Ishikawa (cell line): Measurements from ENCODE around the gene KRTAP10-3.

ENCODE experiments used
- CEBPB ChIP-seq: IDR thresholded peaks from 2 replicates; pipeline ENCODE4 v1.6.1; 2012
- CREB1 ChIP-seq: IDR thresholded peaks from 2 replicates; pipeline ENCODE4 v1.6.1; 2012; ENCODE audit warnings: low read depth
- EGR1 ChIP-seq: IDR thresholded peaks from 2 replicates; pipeline ENCODE4 v1.6.1; 2012
- EP300 ChIP-seq: IDR thresholded peaks from 2 replicates; pipeline ENCODE4 v1.6.1; 2012; ENCODE audit warnings: borderline replicate concordance
- NFIC ChIP-seq: IDR thresholded peaks from 2 replicates; pipeline ENCODE4 v1.6.1; 2012
- RAD21 ChIP-seq: IDR thresholded peaks from 2 replicates; pipeline ENCODE4 v1.6.1; 2012; ENCODE audit warnings: low read depth
- TAF1 ChIP-seq: IDR thresholded peaks from 2 replicates; pipeline ENCODE4 v1.6.1; 2012; ENCODE audit warnings: low read depth, mild to moderate bottlenecking
- TCF12 ChIP-seq: IDR thresholded peaks from 2 replicates; pipeline ENCODE4 v1.6.1; 2012; ENCODE audit warnings: low read depth
- TEAD4 ChIP-seq: IDR thresholded peaks from 2 replicates; pipeline ENCODE4 v1.6.1; 2012
- YY1 ChIP-seq: IDR thresholded peaks from 2 replicates; pipeline ENCODE4 v1.6.1; 2012; ENCODE audit warnings: low read depth
- ZBTB7A ChIP-seq: IDR thresholded peaks from 2 replicates; pipeline ENCODE4 v1.6.1; 2012; ENCODE audit warnings: low read depth
- TF ChIP-seq, protein P1 (sequence below): IDR thresholded peaks from 2 replicates; pipeline ENCODE4 v1.6.1; 2012
- TF ChIP-seq, protein P2 (sequence below): IDR thresholded peaks from 2 replicates; pipeline ENCODE4 v1.6.1; 2012
- TF ChIP-seq, protein P3 (sequence below): IDR thresholded peaks from 2 replicates; pipeline ENCODE4 v1.6.1; 2012; ENCODE audit warnings: low read depth, mild to moderate bottlenecking

Gene KRTAP10-3

GRCh38 chr21:44578371-44579055, 19.9 kb upstream of the KRTAP10-3 start:
- TF ChIP-seq, protein P1, sequence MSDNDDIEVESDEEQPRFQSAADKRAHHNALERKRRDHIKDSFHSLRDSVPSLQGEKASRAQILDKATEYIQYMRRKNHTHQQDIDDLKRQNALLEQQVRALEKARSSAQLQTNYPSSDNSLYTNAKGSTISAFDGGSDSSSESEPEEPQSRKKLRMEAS = no peak
- TF ChIP-seq TCF12 (no peak), TEAD4 (no peak), EGR1 (no peak), EP300 (no peak), CREB1 (no peak), RAD21 (no peak), TAF1 (no peak), NFIC (no peak)
- TF ChIP-seq, protein P2, sequence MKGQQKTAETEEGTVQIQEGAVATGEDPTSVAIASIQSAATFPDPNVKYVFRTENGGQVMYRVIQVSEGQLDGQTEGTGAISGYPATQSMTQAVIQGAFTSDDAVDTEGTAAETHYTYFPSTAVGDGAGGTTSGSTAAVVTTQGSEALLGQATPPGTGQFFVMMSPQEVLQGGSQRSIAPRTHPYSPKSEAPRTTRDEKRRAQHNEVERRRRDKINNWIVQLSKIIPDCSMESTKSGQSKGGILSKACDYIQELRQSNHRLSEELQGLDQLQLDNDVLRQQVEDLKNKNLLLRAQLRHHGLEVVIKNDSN = no peak

- TF ChIP-seq, protein P3, sequence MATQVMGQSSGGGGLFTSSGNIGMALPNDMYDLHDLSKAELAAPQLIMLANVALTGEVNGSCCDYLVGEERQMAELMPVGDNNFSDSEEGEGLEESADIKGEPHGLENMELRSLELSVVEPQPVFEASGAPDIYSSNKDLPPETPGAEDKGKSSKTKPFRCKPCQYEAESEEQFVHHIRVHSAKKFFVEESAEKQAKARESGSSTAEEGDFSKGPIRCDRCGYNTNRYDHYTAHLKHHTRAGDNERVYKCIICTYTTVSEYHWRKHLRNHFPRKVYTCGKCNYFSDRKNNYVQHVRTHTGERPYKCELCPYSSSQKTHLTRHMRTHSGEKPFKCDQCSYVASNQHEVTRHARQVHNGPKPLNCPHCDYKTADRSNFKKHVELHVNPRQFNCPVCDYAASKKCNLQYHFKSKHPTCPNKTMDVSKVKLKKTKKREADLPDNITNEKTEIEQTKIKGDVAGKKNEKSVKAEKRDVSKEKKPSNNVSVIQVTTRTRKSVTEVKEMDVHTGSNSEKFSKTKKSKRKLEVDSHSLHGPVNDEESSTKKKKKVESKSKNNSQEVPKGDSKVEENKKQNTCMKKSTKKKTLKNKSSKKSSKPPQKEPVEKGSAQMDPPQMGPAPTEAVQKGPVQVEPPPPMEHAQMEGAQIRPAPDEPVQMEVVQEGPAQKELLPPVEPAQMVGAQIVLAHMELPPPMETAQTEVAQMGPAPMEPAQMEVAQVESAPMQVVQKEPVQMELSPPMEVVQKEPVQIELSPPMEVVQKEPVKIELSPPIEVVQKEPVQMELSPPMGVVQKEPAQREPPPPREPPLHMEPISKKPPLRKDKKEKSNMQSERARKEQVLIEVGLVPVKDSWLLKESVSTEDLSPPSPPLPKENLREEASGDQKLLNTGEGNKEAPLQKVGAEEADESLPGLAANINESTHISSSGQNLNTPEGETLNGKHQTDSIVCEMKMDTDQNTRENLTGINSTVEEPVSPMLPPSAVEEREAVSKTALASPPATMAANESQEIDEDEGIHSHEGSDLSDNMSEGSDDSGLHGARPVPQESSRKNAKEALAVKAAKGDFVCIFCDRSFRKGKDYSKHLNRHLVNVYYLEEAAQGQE = no peak
- TF ChIP-seq EP300 (no peak), EGR1 (no peak), CEBPB (no peak), RAD21 (no peak), TAF1 (no peak), YY1 (no peak)
- TF ChIP-seq, protein P2 = no peak
- TF ChIP-seq, protein P1 = no peak
These were observed 17.4 kb upstream of the KRTAP10-3 start for GRCh38 chr21:44576025-44576420.

DNA sequence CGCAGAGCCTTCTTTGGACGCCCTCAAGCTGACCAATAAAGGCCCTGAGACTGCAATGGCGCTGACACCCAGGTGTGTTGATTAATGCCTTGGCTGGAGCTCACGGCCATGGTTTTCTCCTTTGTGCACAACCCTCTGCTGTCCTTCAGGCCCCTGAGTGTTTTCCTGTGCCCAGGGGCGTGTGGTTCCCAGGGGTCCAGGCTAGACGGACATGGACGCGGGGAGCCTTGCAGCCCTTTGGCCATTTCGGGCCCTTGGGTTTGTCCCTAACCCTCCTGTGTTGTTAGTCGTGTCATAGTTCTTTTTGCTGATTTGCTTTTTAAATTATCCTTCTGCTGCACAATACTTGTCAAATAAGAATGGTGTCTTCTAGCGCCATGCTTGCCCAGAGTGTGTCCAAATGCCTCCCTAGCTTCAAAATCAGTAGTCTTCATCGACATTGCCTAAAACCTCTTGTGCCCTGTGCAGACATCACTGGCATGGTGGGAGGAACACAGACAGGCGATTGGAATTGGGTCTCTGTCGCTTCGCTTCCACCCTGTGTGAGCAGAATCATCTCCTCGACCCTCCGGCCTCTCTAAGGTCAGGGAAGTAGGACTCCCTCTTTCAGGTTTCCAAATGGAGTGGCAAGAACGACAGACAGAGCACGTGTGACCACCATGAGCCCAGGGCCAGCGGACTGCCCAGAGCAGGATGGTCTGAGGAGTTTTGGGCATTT, 16.9 kb upstream of the KRTAP10-3 start:
- TF ChIP-seq EGR1 (no peak), EP300 (no peak), ZBTB7A (no peak), TAF1 (no peak), YY1 (no peak)
- TF ChIP-seq, protein P1 = no peak

- TF ChIP-seq EGR1 (no peak; the same call in 1 of the 2 replicates), EP300 (peak; percentile 68), NFIC (peak; percentile 70; the same call in 1 of the 2 replicates), RAD21 (no peak), TCF12 (peak; percentile 90), TEAD4 (0 out of 2 replicates have a peak, but pooled peaks have one; percentile 25), TAF1 (no peak)
- TF ChIP-seq, protein P2 = 0 out of 2 replicates have a peak, but pooled peaks have one; percentile 24
- TF ChIP-seq, protein P1 = peak; percentile 56; the same call in 1 of the 2 replicates
- TF ChIP-seq, protein P3 = no peak
These were observed 16.1 kb upstream of the KRTAP10-3 start for GRCh38 chr21:44574457-44575306.
